Testis (tissue), 2 donors: ENCODE data around the gene SPATA7.

Experiments used
- POLR2A ChIP-seq: fragments of 450-650 bp; IDR thresholded peaks from one replicate; pipeline ENCODE4 v1.6.1; 2017; ENCODE audit warnings: antibody characterized with exemption, mild to moderate bottlenecking, moderate library complexity
- TF ChIP-seq, protein P1 (sequence below), 3 experiments: fragments of 450-650 bp in 2 of 3; fragments of 200-600 bp in 1 of 3; sonication (generic) in 1 of 3; IDR thresholded peaks; one replicate each; pipeline ENCODE4 v1.5.1; 2016 to 2019; ENCODE audit warnings: antibody characterized with exemption in 3 of 3, mild to moderate bottlenecking in 2 of 3, moderate library complexity in 1 of 3

DNA sequence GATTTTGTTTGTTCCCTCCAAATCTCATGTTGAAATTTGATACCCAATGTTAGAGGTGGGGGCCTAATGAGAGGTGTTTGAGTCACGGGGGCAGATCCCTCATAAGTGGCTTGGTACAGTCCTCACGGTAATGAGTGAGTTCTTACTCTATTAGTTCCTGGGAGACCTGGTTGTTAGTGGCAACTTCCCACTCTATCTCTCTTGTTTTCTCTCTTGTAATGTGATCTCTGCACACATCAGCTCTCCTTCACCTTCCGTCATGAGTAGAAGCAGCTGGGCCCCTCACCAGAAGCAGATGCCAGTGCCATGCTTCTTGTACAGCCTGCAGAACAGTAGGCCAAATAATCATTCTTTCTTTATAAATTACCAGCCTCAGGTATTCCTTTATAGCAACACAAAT, 32.8 kb upstream of the SPATA7 start:
- TF ChIP-seq, protein P1, sequence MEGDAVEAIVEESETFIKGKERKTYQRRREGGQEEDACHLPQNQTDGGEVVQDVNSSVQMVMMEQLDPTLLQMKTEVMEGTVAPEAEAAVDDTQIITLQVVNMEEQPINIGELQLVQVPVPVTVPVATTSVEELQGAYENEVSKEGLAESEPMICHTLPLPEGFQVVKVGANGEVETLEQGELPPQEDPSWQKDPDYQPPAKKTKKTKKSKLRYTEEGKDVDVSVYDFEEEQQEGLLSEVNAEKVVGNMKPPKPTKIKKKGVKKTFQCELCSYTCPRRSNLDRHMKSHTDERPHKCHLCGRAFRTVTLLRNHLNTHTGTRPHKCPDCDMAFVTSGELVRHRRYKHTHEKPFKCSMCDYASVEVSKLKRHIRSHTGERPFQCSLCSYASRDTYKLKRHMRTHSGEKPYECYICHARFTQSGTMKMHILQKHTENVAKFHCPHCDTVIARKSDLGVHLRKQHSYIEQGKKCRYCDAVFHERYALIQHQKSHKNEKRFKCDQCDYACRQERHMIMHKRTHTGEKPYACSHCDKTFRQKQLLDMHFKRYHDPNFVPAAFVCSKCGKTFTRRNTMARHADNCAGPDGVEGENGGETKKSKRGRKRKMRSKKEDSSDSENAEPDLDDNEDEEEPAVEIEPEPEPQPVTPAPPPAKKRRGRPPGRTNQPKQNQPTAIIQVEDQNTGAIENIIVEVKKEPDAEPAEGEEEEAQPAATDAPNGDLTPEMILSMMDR (IDR thresholded peaks at IDR 0.05), result no peak
- TF ChIP-seq POLR2A, result no peak
